Skeletal muscle satellite cell (primary cell): ENCODE data around the gene HSD3B7.

Source experiments
- H3K27me3 ChIP-seq: 2 replicates; pipeline ENCODE4 v1.7.0; 2013; ENCODE audit warnings: low read length; ENCODE audit not compliant: control insufficient read depth, insufficient read depth
- H3K36me3 ChIP-seq: 2 replicates; pipeline ENCODE4 v1.7.0; 2013; ENCODE audit warnings: mild to moderate bottlenecking, control low read depth, low read length; ENCODE audit not compliant: insufficient read depth
- H3K4me1 ChIP-seq: 2 replicates; pipeline ENCODE4 v1.7.0; 2013; ENCODE audit warnings: low read length; ENCODE audit not compliant: control insufficient read depth, insufficient read depth
- H3K4me2 ChIP-seq: 2 replicates; pipeline ENCODE4 v1.7.0; 2013; ENCODE audit warnings: mild to moderate bottlenecking, low read length
- H3K4me3 ChIP-seq: 2 replicates; pipeline ENCODE4 v1.7.0; 2013; ENCODE audit warnings: low read length
- H3K9ac ChIP-seq: 2 replicates; pipeline ENCODE4 v1.7.0; 2013; ENCODE audit warnings: mild to moderate bottlenecking, low read depth, low read length, moderate library complexity
- H3K9me3 ChIP-seq: replicated peaks from 2 replicates; pipeline ENCODE4 v1.7.0; 2013; ENCODE audit warnings: mild to moderate bottlenecking, control low read depth, low read length

HSD3B7 gene

GRCh38 chr16:30961384-30961783 lies 23.6 kb upstream of the HSD3B7 start:
- no peak overlapping the region for H3K4me3 ChIP-seq
- H3K9ac ChIP-seq, result no peak overlapping the region
- no peaks in the 10 kb centered on the region for H3K9me3 ChIP-seq
- H3K4me2 ChIP-seq, result no peak overlapping the region
- peaks cover 17% of the 10 kb centered on the region for H3K4me1 ChIP-seq
- no peaks in the 10 kb centered on the region for H3K27me3 ChIP-seq
- H3K36me3 ChIP-seq, result peaks cover 63% of the 10 kb centered on the region

GRCh38 chr16:30963925-30964511 lies 21.0 kb upstream of the HSD3B7 start:
- no peak overlapping the region for H3K4me2 ChIP-seq
- no peaks in the 10 kb centered on the region for H3K27me3 ChIP-seq
- H3K4me1 ChIP-seq, result peaks cover 5% of the 10 kb centered on the region
- H3K4me3 ChIP-seq, result no peak overlapping the region
- H3K36me3 ChIP-seq, result peaks cover 74% of the 10 kb centered on the region
- H3K9me3 ChIP-seq, result no peaks in the 10 kb centered on the region
- H3K9ac ChIP-seq, result no peak overlapping the region

- no peak overlapping the region for H3K9ac ChIP-seq
- H3K4me3 ChIP-seq, result no peak overlapping the region
- no peaks in the 10 kb centered on the region for H3K27me3 ChIP-seq
- H3K4me2 ChIP-seq, result no peak overlapping the region
- H3K36me3 ChIP-seq, result peaks cover 74% of the 10 kb centered on the region
- H3K4me1 ChIP-seq, result no peaks in the 10 kb centered on the region
- H3K9me3 ChIP-seq, result no peaks in the 10 kb centered on the region
Measured at GRCh38 chr16:30964574-30965226, 20.3 kb upstream of the HSD3B7 start.

- Histone ChIP-seq H3K36me3 (peaks cover 70% of the 10 kb centered on the region), H3K4me1 (no peaks in the 10 kb centered on the region), H3K4me3 (no peak overlapping the region), H3K4me2 (no peak overlapping the region), H3K9ac (no peak overlapping the region), H3K9me3 (no peaks in the 10 kb centered on the region), H3K27me3 (no peaks in the 10 kb centered on the region)
Measured at GRCh38 chr16:30965436-30965835, 19.6 kb upstream of the HSD3B7 start.

GRCh38 chr16:30966033-30966619 lies 18.9 kb upstream of the HSD3B7 start:
- Histone ChIP-seq H3K36me3 (peaks cover 71% of the 10 kb centered on the region), H3K9me3 (no peaks in the 10 kb centered on the region), H3K4me1 (no peaks in the 10 kb centered on the region), H3K9ac (no peak overlapping the region), H3K4me2 (no peak overlapping the region), H3K27me3 (no peaks in the 10 kb centered on the region), H3K4me3 (no peak overlapping the region)

- no peak overlapping the region for H3K4me3 ChIP-seq
- H3K36me3 ChIP-seq, result peaks cover 71% of the 10 kb centered on the region
Measured at GRCh38 chr16:30967795-30968194, 17.2 kb upstream of the HSD3B7 start.

GRCh38 chr16:30969246-30969842 lies 15.7 kb upstream of the HSD3B7 start:
- Histone ChIP-seq H3K9ac (no peak overlapping the region), H3K9me3 (no peaks in the 10 kb centered on the region), H3K27me3 (no peaks in the 10 kb centered on the region), H3K4me3 (no peak overlapping the region), H3K4me2 (no peak overlapping the region), H3K36me3 (peaks cover 74% of the 10 kb centered on the region), H3K4me1 (no peaks in the 10 kb centered on the region)

More at GRCh38 chr16:30967795-30968194, 17.2 kb upstream of the HSD3B7 start:
- no peaks in the 10 kb centered on the region for H3K27me3 ChIP-seq
- H3K9me3 ChIP-seq, result no peaks in the 10 kb centered on the region
- no peak overlapping the region for H3K4me2 ChIP-seq
- no peaks in the 10 kb centered on the region for H3K4me1 ChIP-seq
- no peak overlapping the region for H3K9ac ChIP-seq

GRCh38 chr16:30971298-30971697 lies 13.7 kb upstream of the HSD3B7 start:
- H3K9me3 ChIP-seq, result no peaks in the 10 kb centered on the region
- peaks cover 65% of the 10 kb centered on the region for H3K36me3 ChIP-seq
- no peaks in the 10 kb centered on the region for H3K4me1 ChIP-seq
- no peaks in the 10 kb centered on the region for H3K27me3 ChIP-seq
- no peak overlapping the region for H3K4me2 ChIP-seq
- no peak overlapping the region for H3K4me3 ChIP-seq
- H3K9ac ChIP-seq, result no peak overlapping the region

GRCh38 chr16:30972872-30973271 lies 12.1 kb upstream of the HSD3B7 start:
- no peak overlapping the region for H3K9ac ChIP-seq
- no peaks in the 10 kb centered on the region for H3K9me3 ChIP-seq

GRCh38 chr16:30974348-30974747 lies 10.7 kb upstream of the HSD3B7 start:
- no peaks in the 10 kb centered on the region for H3K9me3 ChIP-seq
- H3K4me2 ChIP-seq, result no peak overlapping the region
- H3K9ac ChIP-seq, result no peak overlapping the region
- peaks cover 61% of the 10 kb centered on the region for H3K36me3 ChIP-seq
- H3K4me1 ChIP-seq, result no peaks in the 10 kb centered on the region
- H3K27me3 ChIP-seq, result no peaks in the 10 kb centered on the region
- H3K4me3 ChIP-seq, result no peak overlapping the region

More at GRCh38 chr16:30972872-30973271, 12.1 kb upstream of the HSD3B7 start:
- no peak overlapping the region for H3K4me3 ChIP-seq
- no peaks in the 10 kb centered on the region for H3K27me3 ChIP-seq
- H3K36me3 ChIP-seq, result peaks cover 67% of the 10 kb centered on the region
- no peaks in the 10 kb centered on the region for H3K4me1 ChIP-seq
- no peak overlapping the region for H3K4me2 ChIP-seq

- Histone ChIP-seq H3K27me3 (no peaks in the 10 kb centered on the region), H3K9me3 (no peaks in the 10 kb centered on the region), H3K4me2 (no peak overlapping the region), H3K9ac (no peak overlapping the region), H3K4me1 (no peaks in the 10 kb centered on the region), H3K4me3 (no peak overlapping the region), H3K36me3 (peaks cover 51% of the 10 kb centered on the region)
Measured at GRCh38 chr16:30976486-30976885, 8.5 kb upstream of the HSD3B7 start.
